Measurements from ENCODE around the gene TLE2.
A peak's percentile ranks its signal among the peaks of the same experiment; 100 is the strongest.

- TF ChIP-seq CTCF (IDR thresholded peaks at IDR 0.05; ENCODE audit: borderline replicate concordance, extremely low read depth, low read length, poor library complexity, severe bottlenecking) (peak; percentile 17), EZH2 (IDR thresholded peaks at IDR 0.05; ENCODE audit: borderline replicate concordance, low read depth, low read length, severe bottlenecking) (no peak)
These were observed 7.3 kb upstream of the TLE2 start for GRCh38 chr19:3036119-3036976.

Data from DND-41 (cell line).